NCI-H345 treated with DMSO at 0.1 percent for 48 hours (cell line): ENCODE data around the gene IPO11.
"Not testable (repeated sequence)": the region's sequence is repeated elsewhere in the genome, so short reads cannot be mapped to it uniquely, and the experiment has no call there.

Experiments
- DNase-seq: peaks from one replicate; lab custom pipeline; 2025; ENCODE audit not compliant: unreplicated experiment; lab: John Stamatoyannopoulos, UW

The IPO11 gene

GRCh38 chr5:62448528-62448927 lies 36.0 kb downstream of the IPO11 start:
- no peak for DNase-seq

DNA sequence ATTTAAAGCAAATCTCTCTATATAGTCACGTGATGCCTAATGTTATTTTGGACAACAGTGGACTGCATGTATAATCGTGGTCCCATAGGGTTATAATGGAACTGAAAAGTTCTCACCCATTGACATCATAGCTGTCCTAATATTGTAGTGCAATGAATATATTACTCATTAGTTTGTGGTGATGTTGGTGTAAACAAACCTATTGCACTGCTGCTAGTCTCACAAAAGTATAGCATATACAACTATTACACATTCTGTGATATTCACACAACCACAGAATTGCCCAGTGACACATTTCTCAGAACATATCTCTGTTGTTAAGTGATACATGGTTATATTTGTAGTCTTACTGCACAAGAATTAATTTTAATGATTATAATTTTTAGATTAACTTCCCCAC lies 37.7 kb downstream of the IPO11 start:
- DNase-seq = no peak

DNA sequence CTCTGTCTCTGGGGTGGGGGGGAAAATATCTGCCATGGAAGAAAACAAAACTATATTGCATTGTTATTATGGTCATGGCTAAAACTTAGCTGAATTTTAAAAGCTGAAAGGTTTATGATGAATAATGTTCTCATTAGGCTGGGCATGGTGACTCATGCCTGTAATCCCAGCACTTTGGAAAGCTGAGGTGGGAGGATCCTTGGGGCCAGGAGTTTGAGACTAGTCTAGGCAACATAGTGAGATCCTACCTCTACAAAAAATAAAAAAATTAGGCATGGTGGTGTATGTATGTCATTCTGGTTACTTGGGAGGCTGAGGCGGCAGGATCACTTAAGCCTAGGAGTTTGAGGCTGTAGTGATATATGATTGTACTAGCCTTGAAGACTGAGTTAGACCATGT lies 44.5 kb downstream of the IPO11 start:
- no peak for DNase-seq

- DNase-seq = peak; percentile 16
Measured at GRCh38 chr5:62460578-62460983, 48.0 kb downstream of the IPO11 start.

- no peak for DNase-seq
Measured at GRCh38 chr5:62461561-62461960, 49.0 kb downstream of the IPO11 start.

DNA sequence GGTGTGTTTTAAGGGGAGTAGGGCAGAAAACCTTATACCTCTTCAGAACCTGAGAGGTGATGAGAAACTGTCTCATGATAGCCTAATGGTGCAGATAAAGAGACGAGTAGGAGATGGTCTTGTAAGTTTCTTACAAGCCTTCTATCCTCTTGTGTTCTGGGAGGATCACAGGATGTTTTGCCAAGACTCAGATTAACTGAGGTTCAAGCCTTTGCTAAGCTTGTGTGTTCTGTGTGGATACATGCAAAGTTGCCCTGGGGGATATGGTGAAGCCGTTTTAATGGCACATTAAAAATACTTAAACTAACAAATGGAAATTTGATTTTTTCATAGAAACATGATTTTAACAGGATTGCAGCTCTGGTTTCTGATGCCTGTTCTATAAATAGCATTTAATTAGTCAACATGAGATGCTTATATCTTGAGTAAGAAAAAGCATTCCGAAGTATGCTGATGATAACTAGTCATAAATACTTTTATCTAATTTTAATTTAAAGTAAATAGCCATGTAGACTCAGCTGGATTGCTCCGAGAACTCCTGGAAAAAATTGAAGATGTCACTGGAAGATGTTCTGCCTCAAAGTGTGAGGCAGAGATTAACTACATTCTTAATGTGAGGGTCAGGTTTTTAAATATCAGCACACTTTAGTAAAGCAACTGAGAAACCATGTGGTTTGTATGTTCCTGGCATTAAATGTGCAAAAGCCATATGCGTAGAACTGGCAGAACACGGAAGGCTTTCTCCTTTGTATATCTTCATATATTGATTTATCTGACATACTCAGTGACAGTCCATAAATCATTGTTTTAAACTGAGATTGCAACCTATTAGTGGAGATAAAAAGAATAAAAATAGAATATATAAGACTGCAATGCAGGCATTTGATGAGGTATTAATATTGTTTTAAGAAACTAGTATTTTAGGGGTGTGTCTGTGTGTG lies 53.7 kb downstream of the IPO11 start:
- no peak for DNase-seq

DNA sequence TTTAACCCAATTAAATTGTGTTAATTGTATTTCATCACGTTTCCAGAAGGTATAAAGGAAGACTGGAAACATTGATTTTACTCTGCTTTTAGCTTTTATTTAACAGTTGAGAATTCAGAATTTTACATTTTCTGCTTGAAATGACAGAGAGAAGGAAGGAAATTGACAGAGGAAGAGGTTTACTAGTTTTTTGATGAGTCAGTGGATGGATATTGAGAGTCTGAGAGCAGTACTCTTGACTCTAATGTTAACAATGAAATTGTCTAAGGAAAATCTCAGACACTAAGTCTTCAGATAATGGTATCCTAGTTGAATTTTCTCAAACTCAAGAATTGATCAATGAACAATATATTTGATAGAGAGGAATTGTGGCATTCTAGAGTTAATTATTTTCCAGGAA lies 60.6 kb downstream of the IPO11 start:
- DNase-seq = no peak

- no peak for DNase-seq
Measured at GRCh38 chr5:62475072-62475471, 62.5 kb downstream of the IPO11 start.

- no peak for DNase-seq
Measured at GRCh38 chr5:62477801-62478200, 65.2 kb downstream of the IPO11 start.

- DNase-seq = no peak
Measured at GRCh38 chr5:62483556-62483955, 71.0 kb downstream of the IPO11 start.

GRCh38 chr5:62486672-62487071 lies 74.1 kb downstream of the IPO11 start:
- DNase-seq = no peak

DNA sequence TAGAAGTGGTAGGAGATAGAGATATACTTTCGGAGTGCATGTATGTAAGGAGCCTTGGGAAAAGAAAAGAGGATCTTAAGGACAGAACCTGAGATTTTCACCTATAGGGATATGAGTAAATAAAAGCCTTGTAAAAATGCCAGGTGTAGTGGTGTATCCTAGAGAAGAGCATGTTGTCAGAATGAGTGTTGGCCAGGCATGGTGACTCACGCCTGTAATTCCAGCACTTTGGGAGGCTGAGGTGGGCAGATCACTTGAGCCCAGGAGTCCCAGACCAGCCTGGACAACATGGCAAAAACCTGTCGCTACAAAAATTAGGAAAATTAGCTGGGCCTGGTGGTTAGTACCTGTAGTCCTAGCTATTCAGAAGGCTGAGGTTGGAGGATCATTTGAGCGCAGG lies 76.0 kb downstream of the IPO11 start:
- DNase-seq = no peak

GRCh38 chr5:62489471-62489870 lies 76.9 kb downstream of the IPO11 start:
- DNase-seq = no peak

GRCh38 chr5:62494772-62495171 lies 82.2 kb downstream of the IPO11 start:
- no peak for DNase-seq

GRCh38 chr5:62496876-62497275 lies 84.3 kb downstream of the IPO11 start:
- no peak for DNase-seq

GRCh38 chr5:62498961-62499360 lies 86.4 kb downstream of the IPO11 start:
- no peak for DNase-seq

DNA sequence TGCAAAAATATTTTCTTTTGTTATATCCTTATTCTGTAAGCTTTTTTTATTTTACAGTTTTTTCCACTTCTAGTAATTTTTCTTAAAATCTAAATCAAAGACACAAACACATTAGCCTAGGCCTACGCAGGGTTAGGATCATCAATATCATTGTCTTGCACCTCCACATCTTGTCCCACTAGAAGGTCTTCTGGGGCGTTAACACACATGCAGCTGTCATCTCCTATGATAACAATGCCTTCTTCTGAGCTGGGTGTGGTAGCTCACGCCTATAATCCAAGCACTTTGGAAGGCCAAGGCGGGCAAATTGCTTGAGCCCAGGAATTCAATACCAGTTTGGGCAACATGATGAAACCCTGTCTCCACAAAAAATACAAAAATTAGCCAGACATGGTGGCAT lies 87.2 kb downstream of the IPO11 start:
- no peak for DNase-seq

- no peak for DNase-seq
Measured at GRCh38 chr5:62502456-62503101, 90.0 kb downstream of the IPO11 start.

- no peak for DNase-seq
Measured at GRCh38 chr5:62504129-62504528, 91.6 kb downstream of the IPO11 start.

GRCh38 chr5:62506659-62507460 lies 94.3 kb downstream of the IPO11 start:
- DNase-seq = no peak

GRCh38 chr5:62508760-62509159 lies 96.2 kb downstream of the IPO11 start:
- not testable (repeated sequence) for DNase-seq

DNA sequence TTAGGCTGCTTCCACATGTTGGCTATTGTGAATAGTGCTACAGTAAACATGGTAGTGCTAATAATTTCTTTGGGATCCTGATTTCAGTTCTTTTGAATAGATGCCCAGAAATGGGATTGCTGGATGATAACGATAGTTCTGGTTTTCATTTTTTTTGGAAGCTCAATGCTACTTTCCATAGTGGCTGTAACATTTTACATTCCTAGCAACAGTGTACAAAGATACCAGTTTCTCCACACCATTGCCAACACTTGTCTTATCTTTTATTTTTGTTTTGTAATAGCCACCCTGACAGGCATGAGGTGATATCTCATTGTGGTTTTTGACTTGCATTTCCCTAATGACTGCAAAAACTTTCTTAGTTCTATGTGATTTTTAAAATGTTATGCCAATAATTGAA lies 97.2 kb downstream of the IPO11 start:
- DNase-seq = no peak
